Measurements from ENCODE around the gene SLC49A4.
A peak's percentile ranks its signal among the peaks of the same experiment; 100 is the strongest.

Gene SLC49A4

DNA sequence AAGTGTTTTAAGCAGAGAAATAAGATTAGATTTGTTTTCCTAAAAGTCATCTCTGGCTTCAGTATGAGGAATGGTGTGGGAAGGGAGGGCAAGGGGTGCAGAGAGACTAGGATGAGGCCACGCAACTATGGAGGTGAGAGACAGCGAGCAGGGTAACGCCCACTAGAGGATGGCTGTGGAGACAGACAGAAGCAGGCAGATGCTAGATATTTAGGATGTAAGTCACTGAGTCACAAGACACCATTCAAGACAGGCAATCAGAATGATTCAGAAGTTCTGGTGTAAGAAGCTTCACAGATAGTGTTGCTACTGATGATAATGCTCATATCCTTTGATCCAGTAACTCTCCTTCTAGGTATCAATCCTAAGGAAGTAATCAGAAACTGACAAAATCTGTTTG lies 20.3 kb upstream of the SLC49A4 start:
- H3K27ac Mint-ChIP-seq: no peak overlapping the region
- H3K27me3 Mint-ChIP-seq: no peaks in the 10 kb centered on the region
- H3K36me3 Mint-ChIP-seq (ENCODE audit: low read depth): peaks cover 1% of the 10 kb centered on the region
- no peaks in the 10 kb centered on the region for H3K9me3 Mint-ChIP-seq
- DNase-seq: no peak
- no peaks in the 10 kb centered on the region for H3K4me1 Mint-ChIP-seq
- ATAC-seq: no peak
- H3K4me3 Mint-ChIP-seq: no peak overlapping the region

DNA sequence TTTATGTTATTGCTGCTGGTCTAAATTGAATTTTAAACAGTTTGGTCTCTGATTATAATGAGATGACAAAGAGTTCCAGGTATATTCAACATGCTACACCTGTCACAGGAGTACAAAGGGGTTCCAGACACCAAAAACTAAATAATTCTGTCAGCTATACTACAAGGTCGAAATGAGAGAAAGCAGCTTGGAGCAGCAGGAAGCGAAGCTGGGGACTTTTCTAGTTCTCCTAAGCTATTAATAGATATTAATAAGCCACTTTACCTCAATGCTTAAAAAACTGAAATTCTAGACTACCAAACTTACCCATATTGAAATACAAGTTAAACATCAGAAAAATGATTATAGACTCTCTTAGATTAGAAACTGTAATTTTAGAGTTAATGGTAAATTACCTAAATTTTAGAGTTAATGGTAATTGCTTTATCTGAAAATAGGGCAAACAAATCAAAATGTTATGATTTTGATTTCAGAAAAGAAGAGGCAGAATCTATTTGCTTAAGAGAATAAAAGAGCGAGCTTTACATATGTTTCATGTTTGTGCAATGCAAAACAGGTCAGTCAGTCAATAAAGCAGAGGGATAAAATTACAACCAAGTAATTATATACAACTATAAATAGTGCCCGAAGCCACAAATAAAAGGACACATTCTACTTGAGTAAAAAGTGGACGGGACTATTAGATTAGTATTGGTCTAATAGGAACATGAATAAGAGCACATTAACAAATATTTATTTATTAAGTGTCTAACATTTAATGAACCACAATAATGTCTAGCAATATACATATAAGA lies 18.0 kb upstream of the SLC49A4 start:
- no peaks in the 10 kb centered on the region for H3K4me1 Mint-ChIP-seq

DNA sequence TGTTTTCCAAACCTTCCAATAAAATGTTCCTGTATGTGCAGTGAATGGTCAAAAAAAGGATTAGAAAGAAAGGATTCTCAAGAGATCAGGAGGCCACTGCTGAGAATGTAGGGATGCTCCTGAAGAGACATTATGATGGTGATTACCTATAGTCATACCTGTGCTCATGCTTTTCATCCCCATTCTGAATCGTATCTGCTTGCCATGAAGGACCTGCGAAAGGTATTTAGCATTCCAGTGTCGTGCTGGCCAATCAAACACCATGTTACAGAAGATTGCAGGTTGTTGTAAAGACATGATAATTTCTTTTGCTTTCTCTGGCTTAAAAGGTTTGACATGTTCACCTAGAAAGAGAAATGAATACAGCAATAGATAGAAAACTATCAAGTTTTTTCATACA lies 17.3 kb upstream of the SLC49A4 start:
- no peak for DNase-seq
- Mint-ChIP-seq H3K36me3 (ENCODE audit: low read depth) (peaks cover 6% of the 10 kb centered on the region), H3K27ac (no peak overlapping the region), H3K4me1 (no peaks in the 10 kb centered on the region), H3K27me3 (no peaks in the 10 kb centered on the region), H3K4me3 (no peak overlapping the region), H3K9me3 (no peaks in the 10 kb centered on the region)
- ATAC-seq: no peak

More for the DNA sequence above, 18.0 kb upstream of the SLC49A4 start:
- Mint-ChIP-seq H3K27ac (no peak overlapping the region), H3K9me3 (no peaks in the 10 kb centered on the region), H3K4me3 (no peak overlapping the region), H3K27me3 (no peaks in the 10 kb centered on the region), H3K36me3 (ENCODE audit: low read depth) (peaks cover 6% of the 10 kb centered on the region)
- DNase-seq (no peak), ATAC-seq (no peak)

DNA sequence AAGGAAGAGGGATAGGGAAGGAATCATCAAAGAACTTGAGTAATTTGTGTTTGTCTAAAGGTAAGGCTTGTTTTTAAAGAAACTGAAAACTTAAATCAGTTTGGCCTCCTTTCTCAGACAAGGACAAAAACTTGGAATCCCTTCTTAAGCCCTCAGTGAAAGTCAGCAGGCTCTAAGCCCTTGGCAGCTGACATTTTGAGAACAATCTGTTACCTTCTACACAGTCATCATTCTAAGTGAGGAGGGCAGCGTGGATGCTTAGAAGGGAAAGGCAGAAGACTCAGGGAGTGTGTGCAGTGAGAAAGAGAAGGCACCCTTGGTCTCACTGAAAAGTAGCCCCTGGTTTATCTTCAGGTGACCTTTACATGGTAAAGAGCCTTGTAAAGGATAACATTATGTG lies 12.1 kb upstream of the SLC49A4 start:
- H3K9me3 Mint-ChIP-seq: no peaks in the 10 kb centered on the region
- H3K4me1 Mint-ChIP-seq: peaks cover 14% of the 10 kb centered on the region
- no peak for ATAC-seq
- DNase-seq: no peak
- no peak overlapping the region for H3K4me3 Mint-ChIP-seq
- no peaks in the 10 kb centered on the region for H3K27me3 Mint-ChIP-seq
- peaks cover 6% of the 10 kb centered on the region for H3K36me3 Mint-ChIP-seq (ENCODE audit: low read depth)
- H3K27ac Mint-ChIP-seq: no peak overlapping the region

DNA sequence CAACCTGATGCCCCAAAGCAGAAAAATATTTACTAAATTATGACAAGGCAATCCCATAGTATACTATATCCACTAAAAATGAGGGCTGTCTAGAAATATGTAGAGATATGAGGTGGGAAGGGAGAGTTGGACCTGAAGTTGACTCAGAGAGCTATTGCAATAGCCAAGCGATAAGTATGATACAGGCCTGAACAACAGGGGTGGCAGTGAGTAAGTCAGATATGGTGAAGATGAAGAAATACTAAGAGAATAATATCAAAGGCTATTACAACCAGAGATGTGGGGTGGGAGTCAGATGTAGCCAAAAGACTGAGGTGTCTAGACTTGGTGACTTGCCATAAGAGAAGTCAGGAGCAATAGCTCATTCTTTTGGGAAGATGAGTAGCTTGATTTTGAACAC lies 10.4 kb upstream of the SLC49A4 start:
- DNase-seq (no peak), ATAC-seq (no peak)
- peaks cover 6% of the 10 kb centered on the region for H3K36me3 Mint-ChIP-seq (ENCODE audit: low read depth)
- H3K27me3 Mint-ChIP-seq: no peaks in the 10 kb centered on the region
- no peak overlapping the region for H3K27ac Mint-ChIP-seq
- no peaks in the 10 kb centered on the region for H3K9me3 Mint-ChIP-seq
- H3K4me3 Mint-ChIP-seq: no peak overlapping the region
- peaks cover 24% of the 10 kb centered on the region for H3K4me1 Mint-ChIP-seq

DNA sequence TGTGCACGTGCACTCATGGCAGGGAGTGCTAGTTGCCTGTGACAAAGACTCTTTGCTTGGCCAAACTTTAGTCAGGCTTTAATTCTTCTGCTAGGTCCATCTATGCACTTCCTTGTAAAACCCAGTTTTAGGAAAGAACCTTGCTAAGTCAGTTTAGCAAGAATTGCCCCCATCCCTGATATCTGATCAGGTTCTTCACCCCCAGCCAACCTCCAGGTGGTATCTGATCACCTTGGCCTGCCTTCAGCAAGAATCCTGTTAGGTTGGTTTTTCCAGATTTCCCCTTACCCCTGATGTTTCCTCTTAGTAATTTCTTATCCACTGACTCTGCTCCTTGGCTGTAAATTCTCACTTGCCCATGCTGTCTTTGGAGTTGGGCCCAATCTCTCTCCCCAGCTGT lies 9.6 kb upstream of the SLC49A4 start:
- Mint-ChIP-seq H3K36me3 (ENCODE audit: low read depth) (peaks cover 6% of the 10 kb centered on the region), H3K27ac (no peak overlapping the region), H3K9me3 (no peaks in the 10 kb centered on the region), H3K4me1 (peaks cover 24% of the 10 kb centered on the region), H3K4me3 (no peak overlapping the region), H3K27me3 (no peaks in the 10 kb centered on the region)
- ATAC-seq (no peak), DNase-seq (no peak)

DNA sequence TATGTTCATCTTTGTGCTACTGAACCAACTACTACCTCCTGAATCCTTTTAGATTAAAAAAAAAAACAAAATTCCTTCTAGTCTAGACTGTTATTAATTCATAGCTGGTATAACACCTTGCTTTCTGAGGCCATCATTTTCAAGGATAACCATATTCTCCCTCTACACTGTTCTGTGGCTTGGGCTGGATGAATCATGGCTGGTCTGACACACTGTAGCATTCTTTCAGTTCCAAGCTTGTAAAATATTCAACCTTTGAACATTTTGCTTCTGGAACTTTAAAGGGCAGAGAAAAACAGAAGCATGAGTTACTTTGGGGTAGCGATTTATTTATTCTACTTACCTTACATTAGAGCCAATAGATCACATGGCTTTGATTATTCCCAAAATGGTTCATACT lies 8.8 kb upstream of the SLC49A4 start:
- no peak for DNase-seq
- peaks cover 6% of the 10 kb centered on the region for H3K36me3 Mint-ChIP-seq (ENCODE audit: low read depth)
- H3K27ac Mint-ChIP-seq: no peak overlapping the region
- H3K9me3 Mint-ChIP-seq: no peaks in the 10 kb centered on the region
- H3K27me3 Mint-ChIP-seq: no peaks in the 10 kb centered on the region
- H3K4me3 Mint-ChIP-seq: no peak overlapping the region
- ATAC-seq: peak; percentile 95
- peaks cover 24% of the 10 kb centered on the region for H3K4me1 Mint-ChIP-seq

DNA sequence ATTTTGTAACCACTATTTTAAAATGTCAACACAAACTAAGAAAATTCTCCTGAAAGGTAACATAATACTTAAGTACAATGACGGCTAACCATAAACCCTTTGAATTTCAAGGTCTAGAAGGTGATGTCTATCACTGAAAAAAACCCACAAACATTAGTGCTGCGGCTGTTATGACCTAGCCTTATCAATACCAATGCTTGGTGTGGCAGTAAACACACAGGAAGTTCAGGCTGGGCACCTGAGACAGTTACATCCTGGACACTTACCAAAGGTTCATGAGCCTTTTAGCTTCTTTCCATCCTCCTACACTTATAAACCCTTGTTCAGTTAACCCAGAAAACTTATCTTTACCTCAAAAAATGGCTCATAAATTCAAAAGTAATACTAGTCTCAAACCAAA lies 7.0 kb upstream of the SLC49A4 start:
- DNase-seq (no peak), ATAC-seq (no peak)
- H3K27me3 Mint-ChIP-seq: no peaks in the 10 kb centered on the region
- no peak overlapping the region for H3K4me3 Mint-ChIP-seq
- H3K4me1 Mint-ChIP-seq: peaks cover 24% of the 10 kb centered on the region
- H3K9me3 Mint-ChIP-seq: no peaks in the 10 kb centered on the region
- no peak overlapping the region for H3K27ac Mint-ChIP-seq
- H3K36me3 Mint-ChIP-seq (ENCODE audit: low read depth): peaks cover 2% of the 10 kb centered on the region

DNA sequence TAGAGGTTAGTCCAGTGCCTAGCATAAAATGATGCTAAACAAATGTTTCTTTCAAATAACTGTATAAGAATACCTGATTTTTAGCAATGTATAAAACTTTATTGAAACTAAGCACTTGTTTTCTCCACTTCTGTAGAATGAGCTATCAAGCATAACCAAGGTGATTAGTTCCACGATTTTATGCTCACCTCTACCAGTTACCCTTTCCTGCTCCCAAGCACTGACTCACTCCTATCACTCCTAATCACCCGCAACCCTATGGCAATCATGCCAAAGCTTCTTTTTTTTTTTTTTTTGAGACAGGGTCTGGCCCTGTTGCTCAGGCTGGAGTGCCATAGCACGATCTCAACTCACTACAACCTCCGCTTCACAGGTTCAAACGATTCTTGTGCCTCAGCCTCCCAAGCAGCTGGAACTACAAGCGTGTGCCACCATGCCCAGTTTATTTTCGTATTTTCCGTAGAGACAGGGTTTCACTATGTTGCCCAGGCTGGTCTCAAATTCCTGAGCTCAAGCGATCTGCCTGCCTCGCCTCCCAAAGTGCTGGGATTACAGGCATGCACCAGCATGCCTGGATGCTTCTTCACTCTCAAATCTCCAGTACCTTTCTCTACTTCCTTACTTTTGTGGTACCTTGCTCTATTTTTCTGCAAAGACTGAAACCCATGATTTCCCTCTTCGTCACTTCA lies 5.1 kb upstream of the SLC49A4 start:
- no peak for ATAC-seq
- Mint-ChIP-seq H3K4me1 (peaks cover 29% of the 10 kb centered on the region), H3K36me3 (ENCODE audit: low read depth) (peaks cover 2% of the 10 kb centered on the region), H3K27ac (no peak overlapping the region), H3K4me3 (no peak overlapping the region), H3K9me3 (no peaks in the 10 kb centered on the region), H3K27me3 (no peaks in the 10 kb centered on the region)
- DNase-seq: no peak

DNA sequence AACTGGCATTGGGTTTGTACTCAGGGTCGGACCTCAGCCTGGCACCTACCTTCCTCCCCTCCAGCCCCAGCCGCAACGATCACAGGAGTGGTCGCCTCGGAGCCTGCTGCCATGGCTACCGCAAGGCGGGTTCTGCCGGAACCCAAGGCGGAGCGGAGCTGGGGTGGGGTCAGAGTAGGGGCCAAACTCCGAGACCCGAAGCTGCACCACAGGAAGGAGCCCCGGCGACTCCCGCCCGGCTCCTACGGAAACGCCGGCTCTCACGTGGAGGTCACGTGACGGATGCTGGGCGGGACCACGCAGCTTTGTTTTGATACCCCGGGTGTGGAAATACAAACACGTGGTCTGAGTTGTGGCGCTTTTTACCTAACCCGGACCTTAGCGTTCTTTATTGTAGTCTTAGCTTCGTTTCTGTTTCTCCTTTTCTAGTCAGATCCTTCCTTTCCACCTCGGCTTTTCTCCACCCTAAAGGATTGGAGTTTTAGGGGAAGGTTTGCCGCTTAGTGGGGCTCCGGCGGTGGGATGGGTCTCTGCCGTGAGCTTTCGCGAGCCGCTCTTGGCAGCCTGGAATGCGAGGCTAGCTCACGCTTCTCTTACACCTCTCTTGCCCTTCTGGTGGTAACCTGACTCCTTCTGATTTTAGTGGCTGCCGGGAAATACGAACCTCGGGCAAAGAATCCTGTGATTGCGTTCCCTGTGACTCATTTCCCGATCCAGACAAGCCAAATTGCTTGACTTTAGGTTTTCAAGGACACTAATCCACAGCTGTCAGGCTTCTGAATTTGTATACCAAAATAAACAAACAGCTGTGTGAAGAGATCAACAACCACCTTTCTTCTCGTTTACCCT lies 1.1 kb upstream of the SLC49A4 start, which contains the start of gene HSPBAP1:
Gene HSPBAP1 (minus strand): TSS at position 264 of the 849 bp plus-strand sequence. CDS start 151 bp downstream, at position 113.
- Mint-ChIP-seq H3K4me1 (peaks cover 25% of the 10 kb centered on the region), H3K27ac (peak within 1 kb of the TSS; percentile 73), H3K36me3 (ENCODE audit: low read depth) (no peaks in the 10 kb centered on the region), H3K27me3 (no peaks in the 10 kb centered on the region), H3K4me3 (no peak within 1 kb of the TSS), H3K9me3 (no peaks in the 10 kb centered on the region)
- peak; percentile 55 for ATAC-seq
- DNase-seq: peak; percentile 93

DNA sequence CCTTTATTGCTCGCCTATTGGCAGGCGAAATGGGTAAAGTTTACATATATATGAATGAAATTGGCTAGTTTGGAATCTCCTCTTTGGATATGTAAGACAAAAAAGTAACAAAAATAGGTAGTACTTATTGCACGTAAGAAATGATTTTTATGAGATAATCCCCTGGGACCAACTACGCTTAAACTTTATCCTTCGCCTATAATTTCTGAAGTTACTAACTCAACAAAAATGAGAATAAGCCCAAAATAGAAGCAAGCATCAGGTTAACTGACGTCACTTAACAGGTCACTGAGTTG lies 438 bp upstream of the SLC49A4 start:
- Mint-ChIP-seq H3K4me3 (no peak overlapping the region), H3K27me3 (no peaks in the 10 kb centered on the region), H3K36me3 (ENCODE audit: low read depth) (no peaks in the 10 kb centered on the region), H3K27ac (peak overlapping the region; percentile 73), H3K9me3 (no peaks in the 10 kb centered on the region), H3K4me1 (peaks cover 22% of the 10 kb centered on the region)
- DNase-seq (no peak), ATAC-seq (no peak)

DNA sequence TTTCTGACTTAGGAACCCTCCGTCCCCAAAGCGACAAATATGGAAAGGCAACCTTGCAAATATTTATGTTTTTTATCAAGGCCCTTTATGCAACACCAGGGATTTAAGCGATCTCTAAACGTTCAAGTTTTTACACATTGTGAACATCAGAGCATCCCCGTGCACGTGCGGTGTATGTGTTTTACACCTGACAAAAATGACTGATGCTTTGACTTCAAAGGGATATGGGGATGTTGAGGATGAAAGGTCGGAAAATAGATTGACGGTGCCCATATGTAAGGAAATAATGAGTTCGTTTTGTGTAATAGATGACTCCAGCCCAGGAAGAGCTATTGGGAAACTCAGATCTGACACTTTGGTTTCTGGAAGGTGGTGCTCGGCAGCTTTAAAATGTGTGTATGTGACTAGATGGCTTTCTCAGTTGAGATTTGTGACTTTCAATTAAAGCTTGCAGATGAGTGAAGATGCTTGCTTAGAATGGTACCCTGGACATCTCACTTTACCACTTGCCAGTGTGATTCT lies 866 bp downstream of the SLC49A4 start:
- Mint-ChIP-seq H3K36me3 (ENCODE audit: low read depth) (no peaks in the 10 kb centered on the region), H3K4me3 (peak overlapping the region; percentile 64), H3K27ac (no peak overlapping the region), H3K4me1 (peaks cover 22% of the 10 kb centered on the region), H3K9me3 (no peaks in the 10 kb centered on the region), H3K27me3 (no peaks in the 10 kb centered on the region)
- ATAC-seq (no peak), DNase-seq (no peak)

DNA sequence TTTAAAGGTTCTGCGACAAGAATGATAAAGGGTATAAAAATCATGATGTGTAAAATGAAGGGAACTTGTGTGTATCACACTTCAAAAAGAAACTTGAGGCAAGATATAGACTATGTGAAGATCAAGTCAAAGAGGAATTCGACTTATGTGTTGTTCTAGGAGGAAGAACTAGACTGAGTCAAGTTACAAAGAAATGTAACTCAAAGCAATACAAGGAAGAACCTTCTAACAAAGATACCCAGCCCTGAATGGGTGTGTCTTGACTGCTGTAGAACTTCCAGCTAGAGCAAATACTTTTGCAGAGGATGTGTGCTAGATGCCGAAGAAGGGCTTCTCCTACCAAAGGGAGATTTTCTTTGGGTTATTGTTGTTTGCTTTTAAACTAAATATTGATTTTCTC lies 2.4 kb downstream of the SLC49A4 start:
- Mint-ChIP-seq H3K27me3 (no peaks in the 10 kb centered on the region), H3K36me3 (ENCODE audit: low read depth) (peaks cover 2% of the 10 kb centered on the region), H3K27ac (no peak overlapping the region), H3K4me3 (no peak overlapping the region), H3K9me3 (no peaks in the 10 kb centered on the region), H3K4me1 (peaks cover 22% of the 10 kb centered on the region)
- DNase-seq: no peak
- no peak for ATAC-seq

DNA sequence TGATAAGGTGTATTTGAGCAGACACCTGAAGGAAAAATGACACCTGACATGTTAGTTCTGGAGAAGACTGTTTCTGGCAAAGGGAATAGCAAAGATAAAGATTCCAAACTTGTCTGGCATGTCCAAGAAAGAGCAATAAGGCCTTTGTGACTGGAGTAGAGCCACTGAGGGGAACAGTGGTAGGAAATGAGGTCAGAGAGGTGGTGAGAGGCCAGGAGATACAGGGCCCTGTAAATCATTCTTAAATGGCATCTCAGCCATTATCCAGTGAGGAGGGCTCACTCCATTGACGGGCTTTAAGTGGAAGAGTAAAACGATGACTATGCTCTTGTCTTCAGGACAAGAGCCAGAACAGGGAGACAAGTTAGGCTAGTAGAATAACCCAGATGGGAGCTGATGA lies 4.5 kb downstream of the SLC49A4 start:
- DNase-seq (no peak), ATAC-seq (no peak)
- Mint-ChIP-seq H3K27ac (no peak overlapping the region), H3K4me1 (peaks cover 21% of the 10 kb centered on the region), H3K4me3 (no peak overlapping the region), H3K27me3 (no peaks in the 10 kb centered on the region), H3K9me3 (no peaks in the 10 kb centered on the region), H3K36me3 (ENCODE audit: low read depth) (peaks cover 2% of the 10 kb centered on the region)

Measured in activated naive CD8-positive, alpha-beta T cell treated with anti-CD3 and anti-CD28 coated beads, Interleukin-2, amount 50 U/mL, for 24 hours (primary cell).